Measurements from ENCODE around the gene ABCB11. TPM values are rescaled to one million over a fixed set of nuclear protein-coding genes. Genes with fewer than 3 reads are reported as not detected.
A peak's percentile ranks its signal among the peaks of the same experiment; 100 is the strongest.

ABCB11 gene
- total RNA-seq, 4 donors from 2014 or later: under 0.01 to 1.2 (median 0.11) TPM; not detected in 1

DNA sequence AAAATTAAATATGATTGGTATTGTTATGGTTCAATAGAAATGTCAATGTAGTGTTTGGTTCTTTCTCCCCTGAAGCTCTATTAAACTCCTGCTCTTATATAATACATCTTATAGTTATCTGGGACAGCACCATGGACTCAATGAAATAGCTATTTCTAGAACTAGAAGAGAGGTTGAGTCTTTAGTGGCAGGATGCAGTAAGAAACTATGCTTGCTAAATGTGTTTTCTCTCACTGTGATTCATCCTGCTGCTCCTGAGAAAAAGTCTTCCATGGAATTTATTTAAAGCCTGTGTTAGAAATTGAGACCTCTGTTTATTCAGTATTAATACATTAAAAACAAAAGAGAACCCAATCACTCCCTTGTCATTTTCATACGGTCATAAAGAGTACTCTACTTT lies 68.5 kb downstream of the ABCB11 start:
- no peak for DNase-seq
- TF ChIP-seq CTCF (IDR thresholded peaks at IDR 0.05) (no peak), POLR2A (IDR thresholded peaks at IDR 0.05) (no peak)
- 84 to 96% methylated on average over 1 of the region's 1 CpG for WGBS, 2 donors
- Histone ChIP-seq H3K4me3 (replicated peaks in 1 of 3) (no peak overlapping the region), H3K9me3 (no peaks in the 10 kb centered on the region), H3K27ac (no peak overlapping the region), H3K36me3 (no peaks in the 10 kb centered on the region), H3K4me1 (no peaks in the 10 kb centered on the region), H3K27me3 (no peaks in the 10 kb centered on the region)
- intact Hi-C loops (cut with DNase I): loop anchor here (5.0 kb wide), 1 partner anchor 180 kb away; no protein-coding TSS in a partner anchor

DNA sequence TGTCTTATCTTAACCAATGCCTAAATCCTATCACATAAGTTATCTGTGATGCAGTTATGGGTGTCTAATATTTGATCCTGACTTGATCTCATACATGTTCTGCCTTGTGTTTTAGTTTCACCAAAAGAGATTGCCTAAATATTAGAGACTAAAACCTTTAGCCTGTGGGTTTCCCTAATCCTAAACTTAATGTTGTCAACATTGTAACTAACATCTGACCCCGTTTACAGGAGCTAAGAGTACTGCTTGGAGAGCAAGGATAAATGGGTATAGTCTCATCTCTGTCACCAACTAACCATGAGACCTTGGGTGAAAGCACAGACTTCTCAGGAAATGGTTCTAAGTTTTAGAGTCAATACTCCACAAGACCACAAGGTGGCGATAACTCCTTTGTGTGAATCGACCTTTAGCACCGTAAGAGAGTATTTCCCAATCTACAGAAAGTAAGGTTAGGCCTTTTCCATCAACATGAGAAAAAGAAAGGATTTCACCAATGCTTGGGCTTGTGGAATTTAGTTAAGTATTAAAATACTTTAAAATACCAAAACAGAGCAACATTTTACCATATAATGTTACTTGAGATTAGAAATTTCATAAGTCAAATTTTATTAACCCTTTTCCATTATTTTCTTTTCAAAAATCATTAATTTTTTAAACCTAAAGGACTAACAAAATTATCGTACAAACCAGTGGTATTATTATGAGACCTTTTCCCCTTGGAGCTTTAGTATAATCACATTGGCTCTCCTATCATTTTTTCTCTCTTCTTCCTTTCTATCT lies 69.5 kb downstream of the ABCB11 start:
- TF ChIP-seq CTCF (IDR thresholded peaks at IDR 0.05) (peak; percentile 28 to 85 (median 83)), POLR2A (IDR thresholded peaks at IDR 0.05) (no peak)
- H3K4me1 ChIP-seq: no peaks in the 10 kb centered on the region
- H3K4me3 ChIP-seq (replicated peaks in 1 of 3): no peak overlapping the region
- intact Hi-C loops (cut with DNase I): loop anchor here (5.0 kb wide), 1 partner anchor 181 kb away; no protein-coding TSS in a partner anchor
- no peaks in the 10 kb centered on the region for H3K27me3 ChIP-seq
- WGBS, 2 donors: 19 to 21% methylated on average over 5 of the region's 5 CpGs
- no peak overlapping the region for H3K27ac ChIP-seq
- H3K36me3 ChIP-seq: no peaks in the 10 kb centered on the region
- peak; percentile 3 to 26 for DNase-seq
- no peaks in the 10 kb centered on the region for H3K9me3 ChIP-seq

GRCh38 chr2:168956392-168956791 lies 74.7 kb downstream of the ABCB11 start:
- DNase-seq: no peak
- no peak overlapping the region for H3K27ac ChIP-seq
- no peaks in the 10 kb centered on the region for H3K36me3 ChIP-seq
- H3K9me3 ChIP-seq: no peaks in the 10 kb centered on the region
- WGBS, 2 donors: 85 to 100% methylated on average over 2 of the region's 2 CpGs
- no peak overlapping the region for H3K4me3 ChIP-seq (replicated peaks in 1 of 3)
- no peak for TF ChIP-seq CTCF (IDR thresholded peaks at IDR 0.05)
- no peak for TF ChIP-seq POLR2A (IDR thresholded peaks at IDR 0.05)
- H3K4me1 ChIP-seq: no peaks in the 10 kb centered on the region
- intact Hi-C loops (cut with DNase I): no loop called here
- H3K27me3 ChIP-seq: no peaks in the 10 kb centered on the region

- Histone ChIP-seq H3K4me3 (replicated peaks in 1 of 3) (no peak overlapping the region), H3K27me3 (no peaks in the 10 kb centered on the region), H3K9me3 (no peaks in the 10 kb centered on the region), H3K27ac (no peak overlapping the region), H3K36me3 (no peaks in the 10 kb centered on the region), H3K4me1 (no peaks in the 10 kb centered on the region)
- TF ChIP-seq POLR2A (IDR thresholded peaks at IDR 0.05) (no peak), CTCF (IDR thresholded peaks at IDR 0.05) (no peak)
- intact Hi-C loops (cut with DNase I): no loop called here
- 89 to 90% methylated on average over 4 of the region's 4 CpGs for WGBS, 2 donors
- no peak for DNase-seq
Measured at GRCh38 chr2:168955321-168955720, 75.8 kb downstream of the ABCB11 start.

GRCh38 chr2:168954256-168954655 lies 76.9 kb downstream of the ABCB11 start:
- H3K4me1 ChIP-seq: no peaks in the 10 kb centered on the region
- H3K4me3 ChIP-seq (replicated peaks in 1 of 3): no peak overlapping the region
- H3K27ac ChIP-seq: no peak overlapping the region
- no peak for DNase-seq
- no peaks in the 10 kb centered on the region for H3K27me3 ChIP-seq
- intact Hi-C loops (cut with DNase I): no loop called here
- no peak for TF ChIP-seq POLR2A (IDR thresholded peaks at IDR 0.05)
- TF ChIP-seq CTCF (IDR thresholded peaks at IDR 0.05): no peak
- no peaks in the 10 kb centered on the region for H3K9me3 ChIP-seq
- H3K36me3 ChIP-seq: no peaks in the 10 kb centered on the region

Measured in thyroid gland (tissue), 4 donors.